A673 (cell line): ENCODE measurements around the gene WFS1.

Experiments used
- CTCF ChIP-seq: fragments of 300-800, 200-600 bp; sonication (generic); conservative IDR thresholded peaks from 2 replicates; pipeline ENCODE4 v1.5.1; 2017; ENCODE audit warnings: low read depth, mild to moderate bottlenecking, antibody characterized with exemption, low read length, moderate library complexity, mixed read lengths
- EZH2 ChIP-seq: fragments of 200-600 bp; sonication (generic); IDR thresholded peaks from 2 replicates; pipeline ENCODE4 v1.6.1; 2017; ENCODE audit warnings: borderline replicate concordance, low read depth, mild to moderate bottlenecking, mixed read lengths, antibody characterized with exemption, low read length; ENCODE audit not compliant: poor library complexity, severe bottlenecking

DNA sequence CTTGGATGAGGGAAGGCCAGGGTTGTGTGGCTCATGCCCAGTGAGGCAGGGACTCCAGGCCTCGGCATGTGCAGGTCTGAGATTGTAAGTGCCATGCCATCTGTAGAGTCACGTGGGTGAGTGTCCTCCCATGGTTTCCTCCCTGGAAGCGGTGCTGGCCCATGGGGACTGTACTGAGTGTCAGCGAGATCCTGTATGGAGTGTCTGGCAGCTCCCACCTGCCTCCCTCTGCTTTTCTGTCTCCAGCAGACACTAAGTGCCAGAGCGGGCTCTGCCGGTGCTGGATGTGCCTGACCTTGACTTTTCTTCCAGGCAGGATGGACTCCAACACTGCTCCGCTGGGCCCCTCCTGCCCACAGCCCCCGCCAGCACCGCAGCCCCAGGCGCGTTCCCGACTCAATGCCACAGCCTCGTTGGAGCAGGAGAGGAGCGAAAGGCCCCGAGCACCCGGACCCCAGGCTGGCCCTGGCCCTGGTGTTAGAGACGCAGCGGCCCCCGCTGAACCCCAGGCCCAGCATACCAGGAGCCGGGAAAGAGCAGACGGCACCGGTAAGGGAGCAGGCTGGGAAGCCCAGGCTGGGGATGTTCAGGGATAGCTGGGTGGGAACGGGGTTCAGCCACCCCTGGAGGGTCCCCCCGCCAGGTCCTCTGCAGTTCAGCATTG, 7.6 kb downstream of the WFS1 start:
- TF ChIP-seq CTCF (no peak), EZH2 (no peak)
